ENCODE measurements around the gene RPS21. TPM values are rescaled to one million over a fixed set of nuclear protein-coding genes. Genes with fewer than 3 reads are reported as not detected.

RPS21 gene
- polyA plus RNA-seq, 1 donor from 2014 or later = 1,633 TPM

GRCh38 chr20:62400021-62400420 is 13.1 kb downstream of the RPS21 start:
- Histone ChIP-seq H3K79me2 (replicated peaks; ENCODE audit: insufficient read depth, low read length) (no peaks in the 10 kb centered on the region), H3K27ac (ENCODE audit: low read length) (no peak overlapping the region), H3F3A (ENCODE audit: insufficient read depth, low read length, poor library complexity, severe bottlenecking) (no peaks in the 10 kb centered on the region), H3K9me3 (ENCODE audit: low read length) (no peaks in the 10 kb centered on the region), H4K20me1 (ENCODE audit: insufficient read depth) (no peaks in the 10 kb centered on the region), H3K9me2 (ENCODE audit: insufficient read depth, low read length) (no peaks in the 10 kb centered on the region), H3K27me3 (ENCODE audit: insufficient read depth, low read depth, low read length) (no peaks in the 10 kb centered on the region), H3K4me2 (ENCODE audit: low read length) (no peak overlapping the region), H3K4me3 (ENCODE audit: low read length) (no peak overlapping the region), H2AFZ (ENCODE audit: low read depth, low read length) (no peak overlapping the region), H3K9ac (ENCODE audit: low read length) (no peak overlapping the region), H3K36me3 (ENCODE audit: insufficient read depth, low read length) (no peaks in the 10 kb centered on the region)
- no peak for TF ChIP-seq REST (IDR thresholded peaks at IDR 0.05; ENCODE audit: borderline replicate concordance)
- TF ChIP-seq CTCF (IDR thresholded peaks at IDR 0.05; ENCODE audit: poor library complexity, severe bottlenecking) = no peak
- TF ChIP-seq EP300 (conservative IDR thresholded peaks at IDR 0.05; ENCODE audit: poor library complexity, severe bottlenecking) = no peak
- TF ChIP-seq RAD21 (conservative IDR thresholded peaks at IDR 0.05) = no peak
- TF ChIP-seq TAF1 (IDR thresholded peaks at IDR 0.05; ENCODE audit: low read depth) = no peak
- no peak for TF ChIP-seq EZH2 (IDR thresholded peaks at IDR 0.05; ENCODE audit: borderline replicate concordance, insufficient read depth, low read length, poor library complexity, severe bottlenecking)
- no peak for TF ChIP-seq MXI1 (conservative IDR thresholded peaks at IDR 0.05; ENCODE audit: poor library complexity, severe bottlenecking)
- no peak for TF ChIP-seq SMC3 (conservative IDR thresholded peaks at IDR 0.05; ENCODE audit: poor library complexity)
- no peak for TF ChIP-seq POLR2AphosphoS5 (IDR thresholded peaks at IDR 0.05)

- Histone ChIP-seq H3K79me2 (replicated peaks; ENCODE audit: insufficient read depth, low read length) (no peaks in the 10 kb centered on the region), H3F3A (ENCODE audit: insufficient read depth, low read length, poor library complexity, severe bottlenecking) (no peaks in the 10 kb centered on the region), H3K4me3 (ENCODE audit: low read length) (no peak overlapping the region), H3K9ac (ENCODE audit: low read length) (no peak overlapping the region), H2AFZ (ENCODE audit: low read depth, low read length) (no peak overlapping the region), H3K9me2 (ENCODE audit: insufficient read depth, low read length) (no peaks in the 10 kb centered on the region), H3K4me2 (ENCODE audit: low read length) (no peak overlapping the region), H3K9me3 (ENCODE audit: low read length) (no peaks in the 10 kb centered on the region), H3K36me3 (ENCODE audit: insufficient read depth, low read length) (no peaks in the 10 kb centered on the region), H3K27ac (ENCODE audit: low read length) (no peak overlapping the region), H3K27me3 (ENCODE audit: insufficient read depth, low read depth, low read length) (no peaks in the 10 kb centered on the region), H4K20me1 (ENCODE audit: insufficient read depth) (no peaks in the 10 kb centered on the region)
- TF ChIP-seq SMC3 (conservative IDR thresholded peaks at IDR 0.05; ENCODE audit: poor library complexity) (no peak), EZH2 (IDR thresholded peaks at IDR 0.05; ENCODE audit: borderline replicate concordance, insufficient read depth, low read length, poor library complexity, severe bottlenecking) (no peak), REST (IDR thresholded peaks at IDR 0.05; ENCODE audit: borderline replicate concordance) (no peak), EP300 (conservative IDR thresholded peaks at IDR 0.05; ENCODE audit: poor library complexity, severe bottlenecking) (no peak), CTCF (IDR thresholded peaks at IDR 0.05; ENCODE audit: poor library complexity, severe bottlenecking) (no peak), RAD21 (conservative IDR thresholded peaks at IDR 0.05) (no peak), MXI1 (conservative IDR thresholded peaks at IDR 0.05; ENCODE audit: poor library complexity, severe bottlenecking) (no peak), POLR2AphosphoS5 (IDR thresholded peaks at IDR 0.05) (no peak), TAF1 (IDR thresholded peaks at IDR 0.05; ENCODE audit: low read depth) (no peak)
Measured at GRCh38 chr20:62400541-62400940, 13.6 kb downstream of the RPS21 start.

All from neural cell (in vitro differentiated cells).